Kidney tubule cell (primary cell): ENCODE data around the gene THEM4.
"Not testable (repeated sequence)": the region's sequence is repeated elsewhere in the genome, so short reads cannot be mapped to it uniquely, and the experiment has no call there.

Source experiments
- DNase-seq: peaks from one replicate; pipeline ENCODE4 v3.0.0-alpha.2; 2018; ENCODE audit warnings: low spot score

THEM4 gene

DNA sequence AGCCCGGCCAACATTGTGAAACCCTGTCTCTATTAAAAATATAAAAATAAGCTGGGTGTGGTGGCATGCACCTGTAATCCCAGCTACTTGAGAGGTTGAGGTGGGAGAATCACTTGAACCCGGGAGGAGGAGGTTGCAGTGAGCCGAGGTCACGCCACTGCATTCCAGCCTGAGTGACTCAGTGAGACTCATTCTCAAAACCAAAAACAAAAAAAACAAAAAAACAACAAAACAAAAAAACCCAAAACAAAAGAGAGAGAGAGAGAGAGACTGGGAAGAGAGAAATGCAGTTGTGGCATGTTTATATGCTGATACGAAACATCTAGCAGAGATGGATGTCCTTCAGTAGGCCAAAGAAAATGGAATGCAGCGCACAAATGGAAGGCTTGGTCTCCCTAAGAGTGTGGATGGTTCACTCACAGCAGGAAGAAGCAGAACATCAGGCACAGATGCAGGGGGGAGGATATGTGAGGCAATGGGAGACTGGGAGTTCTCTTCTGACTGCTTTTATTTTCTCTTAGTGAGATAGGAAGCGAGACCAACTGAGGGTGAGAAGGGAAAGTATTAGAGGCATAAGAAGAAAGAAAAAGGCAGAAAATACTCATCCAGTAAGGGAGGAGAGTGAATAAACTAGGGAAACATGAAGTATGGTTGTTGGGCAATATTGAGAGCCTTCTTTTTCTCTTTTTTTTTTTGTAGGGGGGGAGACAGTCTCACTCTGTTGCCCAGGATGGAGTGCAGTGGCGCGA lies 16.0 kb downstream of the THEM4 start:
- DNase-seq = no peak

DNA sequence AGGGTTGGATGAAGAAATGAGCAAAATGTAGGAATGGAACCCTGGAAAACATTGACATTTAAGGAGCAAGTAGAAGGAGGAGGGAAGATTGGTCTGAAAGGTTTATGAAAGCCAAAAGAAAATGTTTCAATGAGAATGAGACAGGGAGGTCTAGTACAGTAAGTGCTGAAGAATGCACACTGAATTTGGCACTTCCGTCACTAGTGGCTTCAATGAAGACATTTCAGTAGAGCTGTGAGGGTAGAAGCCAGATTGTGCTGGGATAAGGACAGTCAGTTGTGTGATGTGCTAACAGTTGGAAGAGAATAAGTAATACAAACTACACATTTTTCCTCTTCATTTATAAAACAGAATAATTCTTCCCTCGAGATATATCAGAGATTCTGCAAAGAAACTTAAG lies 17.1 kb downstream of the THEM4 start:
- no peak for DNase-seq

DNA sequence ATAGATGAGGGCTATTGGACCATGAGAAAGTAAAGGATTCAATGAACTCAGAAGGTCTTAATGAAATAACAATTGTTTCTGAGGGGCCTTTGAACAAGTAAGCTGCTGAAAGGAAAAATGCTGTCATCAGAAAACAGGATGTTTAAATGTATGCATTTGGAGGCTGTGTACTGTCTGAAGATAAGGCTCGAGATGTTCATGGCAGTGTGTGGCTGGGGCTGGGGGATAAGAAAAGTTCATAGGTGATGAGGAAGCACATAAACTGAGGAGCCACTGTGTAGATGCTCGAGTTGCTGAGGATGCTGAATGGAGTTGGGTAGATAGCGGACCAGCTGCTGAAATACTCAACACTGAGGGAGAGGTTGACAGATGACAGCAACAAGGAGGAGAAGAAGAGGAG lies 17.8 kb downstream of the THEM4 start:
- DNase-seq = no peak

DNA sequence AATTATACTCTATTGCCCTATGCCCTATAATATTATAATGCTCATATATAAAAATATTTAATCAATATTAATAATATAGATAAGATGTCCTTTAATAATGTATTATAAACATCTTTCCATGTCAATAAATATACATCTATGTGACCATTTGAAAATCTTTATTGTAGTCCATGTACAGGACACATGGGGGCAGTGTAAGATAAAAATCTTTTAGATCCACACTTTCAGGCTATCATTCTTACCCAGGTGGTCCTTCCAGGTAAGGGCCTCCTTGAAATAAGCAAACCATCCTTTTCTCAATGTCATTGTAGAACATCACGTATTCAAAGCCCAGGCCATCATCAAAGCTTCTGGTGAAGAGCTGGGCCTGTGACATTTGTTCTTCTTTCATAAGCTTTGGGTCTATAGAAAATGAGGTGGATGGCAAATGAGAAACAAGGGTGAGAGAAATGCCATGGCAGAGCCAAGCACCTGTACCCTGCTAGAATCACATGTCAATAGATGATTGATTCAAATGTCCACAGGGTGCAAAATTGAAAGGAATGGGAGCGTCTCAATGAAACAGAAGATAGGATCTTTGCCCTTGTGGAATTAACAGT lies 20.2 kb downstream of the THEM4 start:
- peak; percentile 36 for DNase-seq

DNA sequence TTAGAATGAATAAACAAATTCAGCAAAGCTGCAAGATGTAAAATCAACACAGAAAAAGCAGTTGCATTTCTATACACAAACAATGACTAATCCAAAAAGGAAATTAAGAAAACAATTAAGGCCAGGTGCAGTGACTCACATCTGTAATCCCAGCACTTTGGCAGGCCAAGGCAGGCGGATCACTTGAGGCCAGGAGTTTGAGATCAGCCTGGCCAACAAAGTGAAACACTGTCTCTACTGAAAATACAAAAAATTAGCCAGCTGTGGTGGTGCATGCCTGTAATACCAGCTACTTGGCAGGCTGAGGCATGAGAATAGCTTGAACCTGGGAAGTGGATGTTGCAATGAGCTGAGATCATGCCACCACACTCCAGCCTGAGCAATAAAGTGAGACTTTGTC lies 22.3 kb downstream of the THEM4 start:
- peak; percentile 61 for DNase-seq

GRCh38 chr1:151885479-151885878 lies 23.8 kb downstream of the THEM4 start:
- DNase-seq = peak; percentile 52

GRCh38 chr1:151884879-151885278 lies 24.4 kb downstream of the THEM4 start:
- DNase-seq = not testable (repeated sequence)

DNA sequence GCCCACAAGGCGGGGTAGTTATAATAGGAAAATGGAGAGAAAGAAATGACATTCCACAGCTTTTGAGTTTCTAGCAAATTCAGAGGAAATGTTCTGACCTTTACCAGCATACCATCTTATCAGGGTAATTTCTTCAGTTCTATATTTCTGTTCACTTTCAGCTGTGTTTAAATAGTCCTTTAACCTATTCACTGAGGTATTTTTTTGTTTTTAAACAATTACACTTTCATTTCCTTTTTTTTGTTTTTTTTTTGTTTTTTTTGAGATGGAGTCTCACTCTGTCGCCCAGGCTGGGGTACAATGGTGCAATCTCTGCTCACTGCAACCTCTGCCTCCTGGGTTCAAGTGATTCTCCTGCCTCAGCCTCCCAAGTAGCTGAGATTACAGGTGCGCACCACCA lies 24.9 kb downstream of the THEM4 start:
- not testable (repeated sequence) for DNase-seq

- not testable (repeated sequence) for DNase-seq
Measured at GRCh38 chr1:151883898-151884297, 25.4 kb downstream of the THEM4 start.

DNA sequence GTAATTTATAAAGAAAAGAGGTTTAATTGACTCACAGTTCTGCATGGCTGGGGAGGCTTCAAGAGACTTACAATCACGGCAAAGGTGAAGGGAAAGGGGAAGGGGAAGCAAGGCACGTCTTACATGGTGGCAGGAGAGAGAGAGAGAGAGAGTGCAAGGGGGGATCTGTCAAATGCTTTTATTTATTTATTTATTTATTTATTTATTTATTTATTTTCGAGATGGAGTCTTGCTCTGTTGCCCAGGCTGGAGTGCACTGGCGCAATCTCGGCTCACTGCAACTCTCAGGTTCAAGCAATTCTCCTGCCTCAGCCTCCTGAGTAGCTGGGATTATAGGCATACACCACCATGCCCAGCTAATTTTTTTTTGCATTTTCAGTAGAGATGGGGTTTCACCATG lies 26.4 kb downstream of the THEM4 start:
- not testable (repeated sequence) for DNase-seq

GRCh38 chr1:151882466-151882865 lies 26.8 kb downstream of the THEM4 start:
- no peak for DNase-seq

- DNase-seq = no peak
Measured at GRCh38 chr1:151881479-151881878, 27.8 kb downstream of the THEM4 start.

GRCh38 chr1:151875419-151876097 lies 33.8 kb downstream of the THEM4 start:
- no peak for DNase-seq

GRCh38 chr1:151872776-151873175 lies 36.5 kb downstream of the THEM4 start:
- DNase-seq = not testable (repeated sequence)

GRCh38 chr1:151871284-151872030 lies 37.9 kb downstream of the THEM4 start:
- DNase-seq = no peak

- no peak for DNase-seq
Measured at GRCh38 chr1:151868486-151868885, 40.8 kb downstream of the THEM4 start.

- DNase-seq = peak; percentile 37
Measured at GRCh38 chr1:151867765-151868411, 41.4 kb downstream of the THEM4 start.

- DNase-seq = no peak
Measured at GRCh38 chr1:151867321-151867720, 42.0 kb downstream of the THEM4 start.

GRCh38 chr1:151864411-151864810 lies 44.9 kb downstream of the THEM4 start:
- no peak for DNase-seq

DNA sequence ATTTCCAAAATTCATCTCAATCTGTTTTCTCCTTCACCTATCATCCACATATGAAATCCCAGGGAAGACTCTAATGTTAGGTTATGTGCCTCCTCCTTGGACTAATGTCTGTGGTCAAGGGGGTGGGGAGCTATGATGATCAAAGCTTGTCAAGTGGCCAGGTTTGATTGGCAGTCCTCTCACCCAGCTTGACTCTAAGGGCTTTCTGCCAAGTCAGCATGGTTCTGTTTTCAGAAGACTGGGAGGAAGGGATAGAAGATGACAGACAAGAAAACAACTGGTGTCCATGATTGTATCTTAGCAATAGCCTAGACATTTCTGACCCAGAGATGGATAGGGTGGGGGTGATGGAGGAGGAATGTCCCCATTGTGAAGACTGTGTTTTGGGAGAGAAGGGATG lies 46.7 kb downstream of the THEM4 start:
- DNase-seq = peak; percentile 38

DNA sequence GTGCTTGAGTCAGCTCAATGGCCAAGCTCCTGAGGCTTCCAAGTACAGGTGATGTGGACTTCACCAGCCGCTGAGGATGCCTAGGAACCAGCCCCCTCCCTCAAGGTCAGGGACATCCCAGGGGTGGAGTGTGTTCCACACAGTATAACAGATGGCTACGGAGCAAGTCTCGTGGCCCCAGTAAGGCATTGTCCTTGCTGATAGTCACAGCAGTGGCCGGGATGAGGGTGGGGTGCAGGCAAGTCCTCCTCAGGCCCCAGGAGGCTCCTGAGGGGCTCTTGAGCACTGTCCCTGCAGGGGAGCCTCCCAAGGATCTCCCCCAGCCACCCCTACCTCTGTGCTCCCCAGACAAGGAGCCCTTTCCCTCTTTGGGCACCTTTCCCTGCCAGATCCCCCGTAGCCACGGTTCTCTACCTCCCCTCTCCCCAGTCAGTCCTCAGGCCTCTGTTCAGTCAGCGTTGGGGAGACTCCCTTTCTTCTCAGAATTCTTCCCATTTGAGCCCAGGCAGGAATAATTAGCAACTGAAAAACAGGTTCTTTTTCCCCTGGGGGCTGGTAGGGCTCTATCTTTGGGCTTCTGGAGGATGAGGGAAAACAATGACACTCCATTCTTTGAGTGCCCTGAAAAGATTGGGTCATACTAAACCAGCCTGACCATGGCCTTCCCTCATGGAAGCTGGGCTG lies 48.7 kb downstream of the THEM4 start:
- no peak for DNase-seq
